Osteoblast (primary cell): ENCODE measurements around the gene MAPK7. TPM values are rescaled to one million over a fixed set of nuclear protein-coding genes. Genes with fewer than 3 reads are reported as not detected.

Source experiments
- DNase-seq: peaks from one replicate; pipeline ENCODE4 v3.0.0; 2011; ENCODE audit warnings: low spot score, mixed read lengths; ENCODE audit not compliant: insufficient read length; ENCODE audit errors: missing footprints
- H2AFZ ChIP-seq: 2 replicates; pipeline ENCODE4 v1.6.0; 2011; ENCODE audit warnings: mild to moderate bottlenecking, low read length
- H3K27ac ChIP-seq: 2 replicates; pipeline ENCODE4 v1.5.1; 2011; ENCODE audit warnings: mild to moderate bottlenecking, low read depth, low read length, moderate library complexity
- H3K27me3 ChIP-seq: 2 replicates; pipeline ENCODE4 v1.6.0; 2012; ENCODE audit warnings: mild to moderate bottlenecking, control low read depth, inconsistent platforms, low read length, moderate library complexity; ENCODE audit not compliant: insufficient read depth
- H3K36me3 ChIP-seq: 2 replicates; pipeline ENCODE4 v1.5.1; 2011; ENCODE audit warnings: mild to moderate bottlenecking, low read length, control low read depth, moderate library complexity; ENCODE audit not compliant: insufficient read depth
- H3K4me1 ChIP-seq: 2 replicates; pipeline ENCODE4 v1.5.1; 2011; ENCODE audit warnings: mild to moderate bottlenecking, low read length, control low read depth, moderate library complexity; ENCODE audit not compliant: insufficient read depth
- H3K4me2 ChIP-seq: 2 replicates; pipeline ENCODE4 v1.6.0; 2011; ENCODE audit warnings: mild to moderate bottlenecking, low read length; ENCODE audit not compliant: insufficient read depth
- H3K4me3 ChIP-seq: fragments of 200-600 bp; sonication (generic); 3 replicates; pipeline ENCODE4 v1.5.1; 2012; ENCODE audit warnings: mild to moderate bottlenecking, low read length, inconsistent platforms; ENCODE audit not compliant: insufficient read depth
- H3K79me2 ChIP-seq: 2 replicates; pipeline ENCODE4 v1.6.0; 2012; ENCODE audit warnings: mild to moderate bottlenecking, low read length, control low read depth, inconsistent platforms; ENCODE audit not compliant: insufficient read depth
- H3K9me3 ChIP-seq: 2 replicates; pipeline ENCODE4 v1.5.1; 2011; ENCODE audit warnings: low read depth, low read length, control low read depth
- H4K20me1 ChIP-seq: 2 replicates; pipeline ENCODE4 v1.6.0; 2012; ENCODE audit warnings: mild to moderate bottlenecking, low read length, control low read depth; ENCODE audit not compliant: insufficient read depth
- total RNA-seq: library from RNA; depleted of rRNA; stranded (reverse); fragments of >200 nt; gene quantifications from 2 replicates; pipeline ENCODE4 v1.2.3, GENCODE V29; 2012
- TF ChIP-seq, protein P1 (sequence below): IDR thresholded peaks from 2 replicates; pipeline ENCODE4 v1.5.1; 2011; ENCODE audit warnings: mild to moderate bottlenecking, low read depth, low read length, moderate library complexity; ENCODE audit errors: extremely low read depth

The MAPK7 gene
- total RNA-seq, 1 donor, result 12.7 TPM

DNA sequence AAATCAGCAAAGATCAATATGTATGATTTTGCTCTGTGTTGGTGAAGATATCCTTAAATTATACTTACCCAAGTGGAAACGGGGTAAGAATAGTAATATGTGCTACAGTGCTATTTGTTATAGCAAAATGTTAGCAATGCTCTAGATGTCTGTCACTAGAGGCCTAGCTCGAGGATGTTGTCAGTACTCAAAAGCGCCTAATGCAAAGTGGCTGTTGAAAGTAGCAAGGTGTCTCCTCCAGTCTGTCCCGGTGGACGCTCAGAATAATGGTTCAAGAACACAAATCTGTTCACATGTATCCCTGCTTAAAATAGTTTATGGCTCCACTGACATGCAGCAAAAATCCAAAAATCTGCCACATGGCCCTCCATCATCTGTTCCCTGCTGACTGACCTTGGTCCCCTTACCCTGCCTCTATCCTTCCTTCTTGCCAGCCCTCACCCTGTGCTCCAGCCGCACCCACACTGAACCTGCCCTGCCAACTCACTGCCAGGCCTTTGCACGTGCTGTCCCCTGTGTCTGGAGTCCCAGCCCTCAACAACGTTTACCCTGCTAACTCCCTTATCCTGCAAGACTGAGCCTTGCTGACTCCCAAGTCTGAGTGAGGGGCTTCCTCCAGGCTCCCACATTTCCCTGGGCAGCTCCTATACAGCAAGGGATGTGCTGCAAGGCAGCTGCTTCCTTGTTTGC, 23.2 kb downstream of the MAPK7 start:
- Histone ChIP-seq H3K9me3 (no peaks in the 10 kb centered on the region), H3K4me3 (no peak overlapping the region), H4K20me1 (no peaks in the 10 kb centered on the region), H3K27ac (no peak overlapping the region), H3K4me2 (no peak overlapping the region), H2AFZ (no peak overlapping the region), H3K79me2 (no peaks in the 10 kb centered on the region), H3K36me3 (no peaks in the 10 kb centered on the region), H3K4me1 (peaks cover 8% of the 10 kb centered on the region), H3K27me3 (no peaks in the 10 kb centered on the region)
- TF ChIP-seq, protein P1, sequence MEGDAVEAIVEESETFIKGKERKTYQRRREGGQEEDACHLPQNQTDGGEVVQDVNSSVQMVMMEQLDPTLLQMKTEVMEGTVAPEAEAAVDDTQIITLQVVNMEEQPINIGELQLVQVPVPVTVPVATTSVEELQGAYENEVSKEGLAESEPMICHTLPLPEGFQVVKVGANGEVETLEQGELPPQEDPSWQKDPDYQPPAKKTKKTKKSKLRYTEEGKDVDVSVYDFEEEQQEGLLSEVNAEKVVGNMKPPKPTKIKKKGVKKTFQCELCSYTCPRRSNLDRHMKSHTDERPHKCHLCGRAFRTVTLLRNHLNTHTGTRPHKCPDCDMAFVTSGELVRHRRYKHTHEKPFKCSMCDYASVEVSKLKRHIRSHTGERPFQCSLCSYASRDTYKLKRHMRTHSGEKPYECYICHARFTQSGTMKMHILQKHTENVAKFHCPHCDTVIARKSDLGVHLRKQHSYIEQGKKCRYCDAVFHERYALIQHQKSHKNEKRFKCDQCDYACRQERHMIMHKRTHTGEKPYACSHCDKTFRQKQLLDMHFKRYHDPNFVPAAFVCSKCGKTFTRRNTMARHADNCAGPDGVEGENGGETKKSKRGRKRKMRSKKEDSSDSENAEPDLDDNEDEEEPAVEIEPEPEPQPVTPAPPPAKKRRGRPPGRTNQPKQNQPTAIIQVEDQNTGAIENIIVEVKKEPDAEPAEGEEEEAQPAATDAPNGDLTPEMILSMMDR, result no peak
- no peak for DNase-seq

DNA sequence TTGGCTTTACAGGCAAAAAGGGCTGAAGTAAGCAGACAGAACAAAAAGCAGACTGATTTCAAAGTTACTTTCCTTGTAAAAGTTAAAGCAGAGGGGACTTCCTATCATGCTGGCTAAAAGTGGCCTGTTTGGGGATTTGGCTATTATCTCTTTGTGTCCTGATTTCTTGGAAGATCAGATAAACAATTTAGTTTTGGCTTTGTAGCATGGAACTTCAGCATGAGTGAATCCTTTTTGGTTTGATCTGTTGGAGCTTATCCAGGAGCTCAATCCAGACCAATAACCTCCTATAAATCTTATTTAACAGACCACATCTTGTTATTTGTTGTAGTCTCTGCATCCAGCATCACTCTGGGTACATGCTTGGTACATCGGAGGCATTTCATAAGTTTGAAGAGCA, 23.9 kb downstream of the MAPK7 start:
- Histone ChIP-seq H3K27me3 (no peaks in the 10 kb centered on the region), H3K79me2 (no peaks in the 10 kb centered on the region), H3K4me1 (peaks cover 8% of the 10 kb centered on the region), H3K27ac (no peak overlapping the region), H4K20me1 (no peaks in the 10 kb centered on the region), H3K36me3 (no peaks in the 10 kb centered on the region), H3K4me2 (no peak overlapping the region), H2AFZ (no peak overlapping the region), H3K9me3 (no peaks in the 10 kb centered on the region), H3K4me3 (no peak overlapping the region)
- TF ChIP-seq, protein P1, result no peak
- DNase-seq, result no peak

DNA sequence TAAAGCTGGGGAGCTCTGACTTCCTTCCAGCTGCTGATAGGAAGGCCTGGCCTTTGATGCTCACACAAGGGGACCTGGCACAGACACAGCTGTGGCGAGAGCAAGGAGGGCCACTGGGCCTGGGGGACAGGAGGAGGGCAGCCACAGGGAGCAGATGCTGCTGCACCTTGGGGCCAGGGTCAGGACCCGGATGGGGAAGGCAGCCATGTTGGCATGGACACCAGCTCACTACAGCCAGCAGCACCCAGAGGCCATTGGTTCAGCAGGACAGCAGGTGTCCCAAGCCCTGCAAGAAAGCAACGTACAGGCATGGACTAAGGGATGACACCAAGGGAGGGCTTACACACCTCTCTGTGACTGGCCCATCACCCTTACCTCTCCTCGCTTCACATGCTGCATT, 24.7 kb downstream of the MAPK7 start:
- Histone ChIP-seq H3K79me2 (no peaks in the 10 kb centered on the region), H3K4me3 (no peak overlapping the region), H3K27ac (no peak overlapping the region), H2AFZ (no peak overlapping the region), H3K27me3 (no peaks in the 10 kb centered on the region), H3K4me2 (no peak overlapping the region), H3K4me1 (peaks cover 8% of the 10 kb centered on the region), H3K9me3 (no peaks in the 10 kb centered on the region), H4K20me1 (no peaks in the 10 kb centered on the region), H3K36me3 (no peaks in the 10 kb centered on the region)
- DNase-seq, result no peak
- TF ChIP-seq, protein P1, result no peak

DNA sequence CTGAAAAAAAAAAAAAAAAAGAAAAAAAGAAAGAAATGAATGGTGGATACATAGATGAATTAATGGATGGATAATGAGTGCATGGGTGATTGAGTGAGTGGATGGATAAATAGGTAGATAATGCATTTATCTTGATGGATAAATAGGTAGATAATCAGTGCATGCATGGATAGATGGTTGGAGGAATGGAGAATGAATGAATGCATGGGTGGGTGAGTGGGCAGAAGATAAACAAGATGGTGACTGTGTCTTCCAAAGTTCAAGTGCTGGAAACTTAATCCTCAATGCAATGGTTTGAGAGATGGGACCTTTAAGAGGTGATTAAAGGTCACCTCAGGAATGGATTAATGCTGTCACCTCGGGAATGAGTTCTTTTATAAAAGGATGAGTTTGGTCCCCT, 26.0 kb downstream of the MAPK7 start:
- no peaks in the 10 kb centered on the region for H4K20me1 ChIP-seq
- no peaks in the 10 kb centered on the region for H3K27me3 ChIP-seq
- TF ChIP-seq, protein P1, result no peak
- DNase-seq, result peak; percentile 62
- no peak overlapping the region for H2AFZ ChIP-seq
- no peaks in the 10 kb centered on the region for H3K79me2 ChIP-seq
- H3K4me3 ChIP-seq, result no peak overlapping the region
- H3K36me3 ChIP-seq, result no peaks in the 10 kb centered on the region
- peaks cover 2% of the 10 kb centered on the region for H3K4me1 ChIP-seq
- H3K4me2 ChIP-seq, result no peak overlapping the region
- H3K27ac ChIP-seq, result no peak overlapping the region
- H3K9me3 ChIP-seq, result no peaks in the 10 kb centered on the region
